Cerebellar cortex (tissue), 1 donor: Measurements from ENCODE around the gene KIF2B.
"Not testable (repeated sequence)": the region's sequence is repeated elsewhere in the genome, so short reads cannot be mapped to it uniquely, and the experiment has no call there.

Experiments used
- DNase-seq: peaks from one replicate; pipeline ENCODE4 v3.0.0-alpha.2; 2015; ENCODE audit warnings: low spot score

The KIF2B gene, protein sequence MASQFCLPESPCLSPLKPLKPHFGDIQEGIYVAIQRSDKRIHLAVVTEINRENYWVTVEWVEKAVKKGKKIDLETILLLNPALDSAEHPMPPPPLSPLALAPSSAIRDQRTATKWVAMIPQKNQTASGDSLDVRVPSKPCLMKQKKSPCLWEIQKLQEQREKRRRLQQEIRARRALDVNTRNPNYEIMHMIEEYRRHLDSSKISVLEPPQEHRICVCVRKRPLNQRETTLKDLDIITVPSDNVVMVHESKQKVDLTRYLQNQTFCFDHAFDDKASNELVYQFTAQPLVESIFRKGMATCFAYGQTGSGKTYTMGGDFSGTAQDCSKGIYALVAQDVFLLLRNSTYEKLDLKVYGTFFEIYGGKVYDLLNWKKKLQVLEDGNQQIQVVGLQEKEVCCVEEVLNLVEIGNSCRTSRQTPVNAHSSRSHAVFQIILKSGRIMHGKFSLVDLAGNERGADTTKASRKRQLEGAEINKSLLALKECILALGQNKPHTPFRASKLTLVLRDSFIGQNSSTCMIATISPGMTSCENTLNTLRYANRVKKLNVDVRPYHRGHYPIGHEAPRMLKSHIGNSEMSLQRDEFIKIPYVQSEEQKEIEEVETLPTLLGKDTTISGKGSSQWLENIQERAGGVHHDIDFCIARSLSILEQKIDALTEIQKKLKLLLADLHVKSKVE

DNA sequence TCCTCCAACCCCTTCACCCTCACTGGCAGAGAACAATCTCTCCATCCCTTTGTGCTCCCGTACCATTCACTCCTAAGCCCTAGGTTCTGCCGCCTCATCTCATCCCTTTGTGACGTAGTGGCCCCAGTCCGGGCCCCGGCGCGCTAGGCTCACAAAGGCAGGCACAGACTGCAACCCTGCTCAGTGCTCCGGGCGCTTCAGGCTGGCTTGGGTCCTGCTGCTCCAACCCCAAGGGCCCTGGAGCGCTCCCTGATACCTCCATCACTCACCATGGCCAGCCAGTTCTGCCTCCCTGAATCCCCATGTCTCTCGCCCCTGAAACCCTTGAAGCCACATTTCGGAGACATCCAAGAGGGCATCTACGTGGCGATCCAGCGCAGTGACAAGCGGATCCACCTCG lies at the start of gene KIF2B:
Gene KIF2B, plus strand, starts transcription at position 164 of the 400 bp plus-strand sequence. Its CDS starts 107 bp downstream, at position 271.
- DNase-seq, result no peak

DNA sequence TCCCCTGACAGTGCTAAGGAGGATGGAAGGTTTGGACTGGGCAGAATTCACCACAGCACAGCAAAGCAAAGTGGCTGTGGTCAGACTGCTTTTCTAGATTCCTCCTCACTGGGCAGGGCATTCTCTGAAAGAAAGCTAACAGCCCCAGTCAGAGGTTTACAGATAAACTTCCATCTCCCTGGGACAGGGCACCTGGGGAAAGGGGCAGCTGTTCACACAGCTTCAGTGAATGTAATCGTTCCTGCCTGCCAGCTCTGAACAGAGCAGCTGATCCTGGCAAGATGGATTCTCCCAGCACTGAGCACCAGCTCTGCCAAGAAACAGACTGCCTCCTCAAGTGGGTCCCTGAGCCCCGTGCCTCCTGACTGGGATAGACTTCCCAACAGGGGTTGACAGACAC lies 42.4 kb upstream of the KIF2B start:
- DNase-seq, result no peak

- DNase-seq, result no peak
Observed at GRCh38 chr17:53791551-53791950, 31.2 kb upstream of the KIF2B start.

- DNase-seq, result no peak
Observed at GRCh38 chr17:53792451-53792850, 30.3 kb upstream of the KIF2B start.

DNA sequence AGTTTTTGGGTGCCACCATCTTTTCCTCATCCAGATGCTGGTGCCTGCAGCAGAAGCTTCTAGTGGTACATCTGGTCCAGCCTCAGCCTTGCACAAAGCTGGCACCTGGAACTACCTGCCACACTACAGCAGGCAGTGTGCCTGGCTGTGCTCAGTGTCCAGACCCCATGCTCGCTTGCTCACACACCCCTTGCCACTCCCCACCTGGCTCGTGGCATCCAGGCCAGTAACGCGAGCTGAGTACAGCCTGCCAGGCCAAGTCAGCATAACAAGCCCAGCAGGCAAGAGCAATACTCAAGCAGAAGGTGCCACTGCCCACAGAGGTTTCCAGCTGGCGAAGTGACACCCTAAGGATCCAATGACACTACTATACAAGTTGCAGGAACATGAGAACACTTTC lies 29.7 kb upstream of the KIF2B start:
- DNase-seq, result no peak

DNA sequence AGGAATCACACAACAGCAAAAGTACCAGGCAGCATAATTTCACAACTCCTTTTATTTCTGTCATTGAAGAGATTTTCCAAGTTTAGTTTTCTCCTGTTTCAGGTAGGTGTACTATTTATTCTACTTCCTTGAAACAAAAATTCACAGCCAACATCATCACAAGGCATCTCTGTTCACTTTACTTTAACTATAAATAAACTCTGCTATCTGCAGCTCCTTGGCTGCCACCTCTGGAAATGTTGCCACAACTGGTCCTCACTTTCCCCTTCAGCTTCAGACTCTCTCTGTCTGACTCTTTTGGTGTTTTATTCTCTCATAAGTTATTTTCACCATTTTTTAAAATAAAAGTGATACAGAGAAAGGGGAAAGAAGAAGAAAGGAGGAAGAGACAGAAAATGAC lies 27.9 kb upstream of the KIF2B start:
- no peak for DNase-seq

DNA sequence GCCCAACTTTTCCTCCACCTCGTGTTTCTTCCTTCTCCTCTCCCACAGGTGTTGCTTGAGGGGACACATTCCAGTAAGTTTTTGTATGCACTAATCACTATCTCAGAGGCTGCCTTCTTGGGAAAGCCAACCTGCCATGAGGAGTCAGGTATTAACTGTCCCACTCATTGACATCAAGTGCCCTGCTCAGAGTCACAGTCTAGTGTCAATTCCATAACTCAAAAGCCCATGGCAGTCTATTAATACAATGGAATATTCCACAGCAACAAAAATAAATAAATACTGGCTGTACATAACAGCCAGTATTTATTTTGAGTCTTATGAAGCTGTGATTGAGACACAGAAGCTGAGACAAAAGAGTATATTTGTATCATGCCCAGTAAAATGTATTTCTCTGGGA lies 26.1 kb upstream of the KIF2B start:
- DNase-seq, result no peak

DNA sequence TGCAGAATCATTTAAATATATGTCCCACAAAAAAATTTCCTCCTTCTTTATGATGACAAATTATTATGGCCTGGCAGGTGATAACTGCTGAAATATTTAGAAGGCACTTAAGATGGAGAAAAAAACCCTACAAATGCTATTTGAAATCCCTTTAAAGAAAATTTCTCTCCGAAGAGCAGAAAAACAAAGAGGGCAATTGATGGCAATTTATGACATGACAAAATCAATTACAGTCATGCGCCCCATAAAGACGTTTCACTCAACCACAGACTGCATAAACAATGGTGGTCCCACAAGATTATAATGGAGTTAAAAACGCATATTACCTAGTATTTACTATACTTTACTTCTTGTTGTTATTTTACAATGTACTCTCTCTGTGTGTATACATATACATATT lies 25.2 kb upstream of the KIF2B start:
- no peak for DNase-seq

- no peak for DNase-seq
Observed at GRCh38 chr17:53804437-53804836, 18.3 kb upstream of the KIF2B start.

GRCh38 chr17:53806473-53806872 lies 16.3 kb upstream of the KIF2B start:
- DNase-seq, result no peak

DNA sequence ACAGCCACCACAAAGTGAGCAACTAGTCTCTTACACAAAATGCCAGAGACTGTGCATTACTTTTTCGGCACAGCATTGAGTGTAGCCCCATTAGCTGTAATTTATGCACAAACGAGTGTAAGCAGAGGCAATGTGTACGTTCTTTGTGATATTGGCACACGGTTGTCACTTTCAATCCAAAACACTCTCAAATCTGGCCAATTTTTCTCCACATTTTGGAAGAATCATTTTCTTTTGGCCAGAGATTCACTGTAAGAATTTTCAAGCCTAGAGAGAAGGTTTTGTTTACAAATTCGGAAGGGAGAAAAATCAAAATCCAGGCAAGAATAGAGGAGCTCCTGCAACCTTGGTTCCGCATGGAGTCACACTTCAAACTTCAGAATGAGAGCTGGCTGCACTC lies 15.4 kb upstream of the KIF2B start:
- no peak for DNase-seq

DNA sequence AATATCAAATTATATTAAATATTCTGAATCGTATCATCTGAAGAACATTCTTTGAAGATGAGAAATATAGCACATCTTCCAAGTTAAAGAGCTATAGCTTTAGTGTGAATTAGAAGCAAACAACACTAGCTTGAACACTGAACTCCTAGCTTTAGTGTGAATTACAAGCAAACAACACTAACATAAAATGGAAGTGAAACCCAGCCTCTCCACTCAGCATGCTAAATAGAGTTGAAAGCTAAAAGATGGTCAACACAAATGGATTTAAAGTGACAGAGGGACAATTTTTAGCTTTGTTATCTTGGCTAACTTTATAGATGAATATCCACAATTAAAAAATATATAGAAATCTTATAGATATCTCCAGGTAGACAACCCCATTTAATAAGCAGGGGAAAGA lies 4.5 kb upstream of the KIF2B start:
- no peak for DNase-seq

DNA sequence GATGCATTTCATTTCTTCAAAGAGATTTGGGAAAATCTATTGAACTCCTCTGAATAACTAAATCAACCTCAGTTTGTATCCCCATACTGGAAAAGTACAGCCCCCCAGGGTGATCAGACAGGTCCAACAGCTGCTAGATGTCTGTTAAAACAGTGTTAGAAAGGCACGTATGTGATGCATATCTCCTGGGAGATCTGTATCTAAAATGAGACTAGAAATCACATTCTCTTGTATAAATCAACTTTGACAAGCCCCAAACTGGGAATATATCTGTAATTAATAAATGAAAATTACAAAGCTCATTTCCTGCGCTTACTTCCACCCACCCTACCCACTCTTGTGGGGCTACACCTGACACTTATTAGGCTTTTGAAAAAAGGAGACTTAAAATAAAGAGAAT lies 3.8 kb upstream of the KIF2B start:
- DNase-seq, result no peak

DNA sequence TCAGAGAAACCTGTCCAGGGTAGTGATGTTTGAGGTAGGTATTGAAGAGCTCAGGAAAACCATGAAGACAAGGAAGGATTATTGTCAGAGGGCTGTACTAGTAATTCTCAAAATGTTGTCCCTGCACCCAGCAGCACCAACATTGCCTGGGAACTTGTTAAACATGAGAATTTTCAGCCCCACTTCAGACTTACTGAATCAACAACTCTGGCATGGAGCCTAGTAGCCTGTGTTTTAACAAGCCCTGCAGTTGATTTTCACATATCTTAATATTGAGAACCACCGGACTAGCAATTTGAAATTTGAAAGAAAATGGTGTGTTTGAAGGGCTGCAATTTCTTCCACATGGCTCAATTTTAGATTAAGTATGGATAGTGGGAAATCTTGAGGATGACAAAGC lies 2.8 kb upstream of the KIF2B start:
- no peak for DNase-seq

- no peak for DNase-seq
Observed at GRCh38 chr17:53823341-53824050, 769 bp downstream of the KIF2B start.

DNA sequence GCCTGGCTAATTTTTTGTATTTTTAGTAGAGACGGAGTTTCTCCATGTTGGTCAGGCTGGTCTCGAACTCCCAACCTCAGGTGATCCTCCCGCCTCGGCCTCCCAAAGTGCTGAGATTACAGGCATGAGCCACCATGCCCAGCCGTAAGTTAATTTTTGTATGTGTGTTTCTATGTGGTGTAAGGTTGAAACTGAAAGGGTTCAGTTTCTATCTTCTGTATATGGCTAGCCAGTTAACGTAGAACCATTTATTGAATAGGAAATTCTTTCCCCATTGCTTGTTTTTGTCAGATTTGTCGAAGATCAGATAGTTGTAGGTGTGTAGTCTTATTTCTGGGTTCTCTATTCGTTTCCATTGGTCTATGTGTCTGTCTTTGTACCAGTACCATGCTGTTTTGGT lies 12.0 kb downstream of the KIF2B start:
- DNase-seq, result not testable (repeated sequence)

GRCh38 chr17:53837131-53837530 lies 14.4 kb downstream of the KIF2B start:
- no peak for DNase-seq

DNA sequence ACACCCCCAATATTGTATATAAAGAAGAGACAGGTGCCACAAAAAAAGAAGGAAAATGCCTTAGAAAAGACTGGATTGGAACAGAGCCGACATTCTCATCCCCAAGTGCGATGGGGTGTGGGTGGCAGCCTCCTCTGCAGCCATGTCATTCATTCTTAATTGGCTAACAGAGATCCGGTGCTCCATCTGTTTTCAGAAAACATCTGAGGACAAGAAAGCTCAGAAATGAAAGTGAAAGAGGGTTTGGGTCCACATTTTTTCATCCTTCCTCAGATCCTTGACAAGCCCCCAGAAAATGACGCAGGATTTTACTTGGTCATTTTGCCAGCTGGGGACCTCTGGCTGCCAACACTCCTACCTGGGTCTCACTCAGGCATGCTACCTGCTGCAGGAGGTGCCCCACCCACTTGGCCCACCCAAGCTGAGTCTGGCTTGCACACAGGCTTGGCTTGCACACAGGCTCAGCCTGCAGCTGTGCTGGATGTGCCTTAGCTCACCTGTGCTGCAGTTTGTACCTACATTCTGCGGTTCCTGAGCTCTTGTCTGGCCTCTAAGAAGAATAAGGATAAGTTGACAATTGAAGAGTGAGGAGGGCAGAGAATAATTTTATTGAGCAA lies 21.9 kb downstream of the KIF2B start:
- no peak for DNase-seq

- not testable (repeated sequence) for DNase-seq
Observed at GRCh38 chr17:53871128-53871527, 48.4 kb downstream of the KIF2B start.
